Testis (tissue), 2 donors: Measurements from ENCODE around the gene BCL2L1.

ENCODE experiments used
- POLR2A ChIP-seq: fragments of 450-650 bp; IDR thresholded peaks from one replicate; pipeline ENCODE4 v1.6.1; 2017; ENCODE audit warnings: antibody characterized with exemption, mild to moderate bottlenecking, moderate library complexity
- TF ChIP-seq, protein P1 (sequence below), 3 experiments: fragments of 450-650 bp in 2 of 3; fragments of 200-600 bp in 1 of 3; sonication (generic) in 1 of 3; IDR thresholded peaks; one replicate each; pipeline ENCODE4 v1.5.1; 2016 to 2019; ENCODE audit warnings: antibody characterized with exemption in 3 of 3, mild to moderate bottlenecking in 2 of 3, moderate library complexity in 1 of 3

DNA sequence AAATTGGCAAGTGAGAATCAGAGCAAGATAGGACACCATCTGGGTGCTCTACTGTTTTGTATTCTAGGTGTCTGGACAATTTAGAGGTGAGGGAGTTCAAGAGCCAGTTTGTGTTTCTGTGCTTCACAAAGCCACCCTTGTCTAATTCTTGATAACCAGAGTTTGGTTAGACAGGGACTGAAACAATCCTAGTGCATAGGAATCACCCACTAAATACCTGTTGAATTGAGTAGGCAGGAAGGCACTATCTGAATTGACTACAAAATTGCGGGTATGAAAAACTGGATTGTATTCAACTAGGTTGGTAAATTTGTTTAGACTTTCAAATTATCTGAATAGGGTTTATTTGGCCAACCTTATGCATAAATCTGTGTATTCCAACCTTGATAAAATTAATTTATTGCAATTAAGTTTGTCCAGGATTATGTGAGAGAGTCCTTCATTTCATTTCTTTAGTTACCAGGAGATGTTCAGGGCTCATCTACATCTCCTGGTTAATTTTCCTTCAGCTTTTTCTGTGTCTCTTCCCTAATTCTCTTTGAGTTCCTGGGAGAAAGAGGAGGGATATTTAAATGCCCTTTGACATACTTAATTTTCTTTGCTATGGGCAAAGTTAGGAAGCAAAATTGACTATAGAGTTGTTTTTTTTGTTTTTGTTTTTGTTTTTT, 18.1 kb upstream of the BCL2L1 start:
- TF ChIP-seq, protein P1, sequence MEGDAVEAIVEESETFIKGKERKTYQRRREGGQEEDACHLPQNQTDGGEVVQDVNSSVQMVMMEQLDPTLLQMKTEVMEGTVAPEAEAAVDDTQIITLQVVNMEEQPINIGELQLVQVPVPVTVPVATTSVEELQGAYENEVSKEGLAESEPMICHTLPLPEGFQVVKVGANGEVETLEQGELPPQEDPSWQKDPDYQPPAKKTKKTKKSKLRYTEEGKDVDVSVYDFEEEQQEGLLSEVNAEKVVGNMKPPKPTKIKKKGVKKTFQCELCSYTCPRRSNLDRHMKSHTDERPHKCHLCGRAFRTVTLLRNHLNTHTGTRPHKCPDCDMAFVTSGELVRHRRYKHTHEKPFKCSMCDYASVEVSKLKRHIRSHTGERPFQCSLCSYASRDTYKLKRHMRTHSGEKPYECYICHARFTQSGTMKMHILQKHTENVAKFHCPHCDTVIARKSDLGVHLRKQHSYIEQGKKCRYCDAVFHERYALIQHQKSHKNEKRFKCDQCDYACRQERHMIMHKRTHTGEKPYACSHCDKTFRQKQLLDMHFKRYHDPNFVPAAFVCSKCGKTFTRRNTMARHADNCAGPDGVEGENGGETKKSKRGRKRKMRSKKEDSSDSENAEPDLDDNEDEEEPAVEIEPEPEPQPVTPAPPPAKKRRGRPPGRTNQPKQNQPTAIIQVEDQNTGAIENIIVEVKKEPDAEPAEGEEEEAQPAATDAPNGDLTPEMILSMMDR (IDR thresholded peaks at IDR 0.05) = no peak
- TF ChIP-seq POLR2A = no peak
